Coronary artery (tissue), 2 donors: ENCODE data around the gene PANK2.
"Not testable (repeated sequence)": the region's sequence is repeated elsewhere in the genome, so short reads cannot be mapped to it uniquely, and the experiment has no call there.

Experiments
- DNase-seq: peaks from one replicate; pipeline ENCODE4 v3.0.0-alpha.2; 2017; ENCODE audit warnings: low spot score
- H3K27ac ChIP-seq, 2 donors: fragments of 200-600 bp; sonication (generic); one replicate each; pipeline ENCODE4 v1.5.1; 2016 to 2019
- H3K4me3 ChIP-seq: fragments of 200-600 bp; sonication (generic); 2 replicates; pipeline ENCODE4 v1.5.1; 2016; ENCODE audit warnings: mild to moderate bottlenecking, moderate library complexity
- CTCF ChIP-seq: fragments of 200-600 bp; sonication (generic); IDR thresholded peaks from one replicate; pipeline ENCODE4 v1.5.1; 2019; ENCODE audit warnings: antibody characterized with exemption

The PANK2 gene

GRCh38 chr20:3970016-3970415 lies 80.8 kb downstream of the PANK2 start:
- H3K27ac ChIP-seq: no peak overlapping the region
- no peak overlapping the region for H3K4me3 ChIP-seq
- DNase-seq: no peak
- no peak for TF ChIP-seq CTCF

- no peak overlapping the region for H3K27ac ChIP-seq
- no peak for TF ChIP-seq CTCF
- no peak for DNase-seq
Measured at GRCh38 chr20:3971145-3971544, 82.0 kb downstream of the PANK2 start.

GRCh38 chr20:3972161-3972560 lies 83.0 kb downstream of the PANK2 start:
- Histone ChIP-seq H3K27ac (no peak overlapping the region), H3K4me3 (no peak overlapping the region)
- no peak for TF ChIP-seq CTCF
- DNase-seq: no peak

More at GRCh38 chr20:3971145-3971544, 82.0 kb downstream of the PANK2 start:
- no peak overlapping the region for H3K4me3 ChIP-seq

GRCh38 chr20:3972631-3973030 lies 83.4 kb downstream of the PANK2 start:
- not testable (repeated sequence) for H3K27ac ChIP-seq, H3K4me3 ChIP-seq, DNase-seq

- no peak overlapping the region for H3K4me3 ChIP-seq
- no peak for TF ChIP-seq CTCF
- no peak for DNase-seq
- H3K27ac ChIP-seq: no peak overlapping the region
Measured at GRCh38 chr20:3973705-3974104, 84.5 kb downstream of the PANK2 start.

- TF ChIP-seq CTCF: no peak
- DNase-seq: no peak
- Histone ChIP-seq H3K27ac (no peak overlapping the region), H3K4me3 (no peak overlapping the region)
Measured at GRCh38 chr20:3976511-3976910, 87.3 kb downstream of the PANK2 start.
